Measurements from ENCODE around the gene COBLL1.

COBLL1 gene

GRCh38 chr2:164837807-164838206, 3.8 kb downstream of the COBLL1 start:
- H3K4me3 ChIP-seq (ENCODE audit: control insufficient read depth, low read depth, low read length) = no peak overlapping the region
- DNase-seq (ENCODE audit: low read depth) = no peak
- TF ChIP-seq, protein P1, sequence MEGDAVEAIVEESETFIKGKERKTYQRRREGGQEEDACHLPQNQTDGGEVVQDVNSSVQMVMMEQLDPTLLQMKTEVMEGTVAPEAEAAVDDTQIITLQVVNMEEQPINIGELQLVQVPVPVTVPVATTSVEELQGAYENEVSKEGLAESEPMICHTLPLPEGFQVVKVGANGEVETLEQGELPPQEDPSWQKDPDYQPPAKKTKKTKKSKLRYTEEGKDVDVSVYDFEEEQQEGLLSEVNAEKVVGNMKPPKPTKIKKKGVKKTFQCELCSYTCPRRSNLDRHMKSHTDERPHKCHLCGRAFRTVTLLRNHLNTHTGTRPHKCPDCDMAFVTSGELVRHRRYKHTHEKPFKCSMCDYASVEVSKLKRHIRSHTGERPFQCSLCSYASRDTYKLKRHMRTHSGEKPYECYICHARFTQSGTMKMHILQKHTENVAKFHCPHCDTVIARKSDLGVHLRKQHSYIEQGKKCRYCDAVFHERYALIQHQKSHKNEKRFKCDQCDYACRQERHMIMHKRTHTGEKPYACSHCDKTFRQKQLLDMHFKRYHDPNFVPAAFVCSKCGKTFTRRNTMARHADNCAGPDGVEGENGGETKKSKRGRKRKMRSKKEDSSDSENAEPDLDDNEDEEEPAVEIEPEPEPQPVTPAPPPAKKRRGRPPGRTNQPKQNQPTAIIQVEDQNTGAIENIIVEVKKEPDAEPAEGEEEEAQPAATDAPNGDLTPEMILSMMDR (IDR thresholded peaks at IDR 0.05; ENCODE audit: control insufficient read depth, insufficient read depth, low read depth, low read length, missing control alignments) = no peak

GRCh38 chr2:164836907-164837306, 4.7 kb downstream of the COBLL1 start:
- H3K4me3 ChIP-seq (ENCODE audit: control insufficient read depth, low read depth, low read length) = no peak overlapping the region
- TF ChIP-seq, protein P1 (IDR thresholded peaks at IDR 0.05; ENCODE audit: control insufficient read depth, insufficient read depth, low read depth, low read length, missing control alignments) = no peak
- DNase-seq (ENCODE audit: low read depth) = no peak

- DNase-seq (ENCODE audit: low read depth) = no peak
- TF ChIP-seq, protein P1 (IDR thresholded peaks at IDR 0.05; ENCODE audit: control insufficient read depth, insufficient read depth, low read depth, low read length, missing control alignments) = no peak
- no peak overlapping the region for H3K4me3 ChIP-seq (ENCODE audit: control insufficient read depth, low read depth, low read length)
Observed at GRCh38 chr2:164835302-164835701, 6.3 kb downstream of the COBLL1 start.

- TF ChIP-seq, protein P1 (IDR thresholded peaks at IDR 0.05; ENCODE audit: control insufficient read depth, insufficient read depth, low read depth, low read length, missing control alignments) = no peak
- no peak for DNase-seq (ENCODE audit: low read depth)
Observed at GRCh38 chr2:164831887-164832286, 9.7 kb downstream of the COBLL1 start.

DNA sequence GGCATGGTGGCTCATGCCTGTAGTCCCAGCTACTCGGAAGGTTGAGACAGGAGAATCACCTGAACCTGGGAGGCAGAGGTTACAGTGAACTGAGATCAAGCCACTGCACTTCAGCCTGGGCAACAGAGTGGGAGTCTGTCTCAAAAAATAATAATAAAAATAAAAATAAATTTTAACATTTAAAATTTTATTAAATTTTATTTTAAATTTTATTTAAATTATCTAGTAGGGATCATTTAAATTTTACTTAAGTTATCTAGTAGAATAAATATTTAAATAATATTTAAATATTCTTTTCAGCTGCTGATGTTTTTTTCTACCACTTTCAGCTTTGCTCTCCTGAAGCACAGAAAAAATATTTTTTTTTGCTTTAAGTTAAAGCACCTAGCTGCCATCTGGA, 10.4 kb downstream of the COBLL1 start:
- no peak for DNase-seq (ENCODE audit: low read depth)
- no peak overlapping the region for H3K4me3 ChIP-seq (ENCODE audit: control insufficient read depth, low read depth, low read length)
- TF ChIP-seq, protein P1 (IDR thresholded peaks at IDR 0.05; ENCODE audit: control insufficient read depth, insufficient read depth, low read depth, low read length, missing control alignments) = no peak

More at GRCh38 chr2:164831887-164832286, 9.7 kb downstream of the COBLL1 start:
- H3K4me3 ChIP-seq (ENCODE audit: control insufficient read depth, low read depth, low read length) = no peak overlapping the region

GRCh38 chr2:164826293-164827243, 15.1 kb downstream of the COBLL1 start:
- TF ChIP-seq, protein P1 (IDR thresholded peaks at IDR 0.05; ENCODE audit: control insufficient read depth, insufficient read depth, low read depth, low read length, missing control alignments) = no peak
- DNase-seq (ENCODE audit: low read depth) = peak; percentile 59
- H3K4me3 ChIP-seq (ENCODE audit: control insufficient read depth, low read depth, low read length) = no peak overlapping the region

Data from AG09309 (cell line).